Peyer's patch (tissue), 4 donors: ENCODE measurements around the gene S100A13.

ENCODE experiments used
- CTCF ChIP-seq, 6 experiments: fragments of 450-650 bp in 4 of 6; fragments of 200-600 bp in 2 of 6; sonication (generic) in 1 of 6; IDR thresholded peaks; one replicate each; pipeline ENCODE4 v1.5.1; 2017 to 2019; ENCODE audit warnings: antibody characterized with exemption in 6 of 6, mild to moderate bottlenecking in 3 of 6, moderate library complexity in 1 of 6
- POLR2A ChIP-seq, 2 donors: fragments of 450-650 bp; IDR thresholded peaks; one replicate each; pipeline ENCODE4 v1.5.1; 2017; ENCODE audit warnings: antibody characterized with exemption in 2 of 2, mild to moderate bottlenecking in 2 of 2, moderate library complexity in 2 of 2

- TF ChIP-seq CTCF (IDR thresholded peaks at IDR 0.05) (no peak), POLR2A (IDR thresholded peaks at IDR 0.05) (no peak)
Measured at GRCh38 chr1:153635872-153636271, 8.6 kb upstream of the S100A13 start.
